Left lung (tissue), 10 donors: ENCODE data around the gene CCDC102A. TPM values are rescaled to one million over a fixed set of nuclear protein-coding genes. Genes with fewer than 3 reads are reported as not detected.

Experiments used
- ATAC-seq: fragments of 200-7000 bp; cut with Tn5 transposase; one replicate; pipeline ENCODE4 v1.9.1; 2020; ENCODE audit warnings: moderate library complexity
- DNase-seq, 4 donors: peaks; one replicate each; pipeline ENCODE4 v3.0.0-alpha.2; 2013 to 2020
- H3K27ac ChIP-seq, 2 donors: fragments of 200-600 bp; sonication (generic) in 1 of 2; one replicate each; pipeline versions ENCODE4 v1.5.0 to v1.8.0; 2020 to 2021
- H3K27me3 ChIP-seq, 2 donors: fragments of 200-600 bp; sonication (generic) in 1 of 2; one replicate each; pipeline versions ENCODE4 v1.5.0 to v1.8.0; 2020 to 2021
- H3K36me3 ChIP-seq, 2 donors: fragments of 200-600 bp; sonication (generic) in 1 of 2; one replicate each; pipeline versions ENCODE4 v1.5.0 to v1.8.0; 2020 to 2021
- H3K4me1 ChIP-seq, 2 donors: fragments of 200-600 bp; one replicate each; pipeline ENCODE4 v1.8.0; 2021
- H3K4me3 ChIP-seq, 2 donors: fragments of 200-600 bp; sonication (generic) in 1 of 2; one replicate each; pipeline versions ENCODE4 v1.5.0 to v1.8.0; 2020 to 2021; ENCODE audit warnings: mild to moderate bottlenecking in 1 of 2
- H3K9me3 ChIP-seq, 2 donors: fragments of 200-600 bp; sonication (generic) in 1 of 2; one replicate each; pipeline versions ENCODE4 v1.5.0 to v1.8.0; 2020 to 2021
- intact Hi-C, 2 donors: fragments of 100-400 bp; cut with DNase I; formaldehyde crosslinking; loops; one replicate each; pipeline versions ENCODE4 v1.11.2 to v1.14.2; 2022
- polyA plus RNA-seq, 6 donors: library from polyadenylated mRNA; unstranded; fragments of 120-200 nt; gene quantifications; one replicate each; pipeline ENCODE4 v1.2.1, GENCODE V29; 2013; ENCODE audit not compliant: insufficient read length in 6 of 6
- total RNA-seq, 2 donors: library from RNA; stranded (reverse); fragmentation: NEBNext Ultra II Directional; extraction: Animal tissue kit (Norgen Biotek cat#: 25700); gene quantifications; one replicate each; pipeline ENCODE4 v1.2.1, GENCODE V29; 2021
- TF ChIP-seq, protein P1 (sequence below), 2 donors: fragments of 200-600 bp; sonication (generic) in 1 of 2; IDR thresholded peaks; one replicate each; pipeline versions ENCODE4 v1.5.0 to v1.8.0; 2021; ENCODE audit warnings: antibody characterized with exemption in 2 of 2
- donor health status: DM: no; HTN: yes; CAD: no.
- donor health status: DM: no; HTN: no; CAD: no.

CCDC102A gene
- total and polyA plus RNA-seq, 8 donors, result 5.2 to 18.4 (median 13.0) TPM

DNA sequence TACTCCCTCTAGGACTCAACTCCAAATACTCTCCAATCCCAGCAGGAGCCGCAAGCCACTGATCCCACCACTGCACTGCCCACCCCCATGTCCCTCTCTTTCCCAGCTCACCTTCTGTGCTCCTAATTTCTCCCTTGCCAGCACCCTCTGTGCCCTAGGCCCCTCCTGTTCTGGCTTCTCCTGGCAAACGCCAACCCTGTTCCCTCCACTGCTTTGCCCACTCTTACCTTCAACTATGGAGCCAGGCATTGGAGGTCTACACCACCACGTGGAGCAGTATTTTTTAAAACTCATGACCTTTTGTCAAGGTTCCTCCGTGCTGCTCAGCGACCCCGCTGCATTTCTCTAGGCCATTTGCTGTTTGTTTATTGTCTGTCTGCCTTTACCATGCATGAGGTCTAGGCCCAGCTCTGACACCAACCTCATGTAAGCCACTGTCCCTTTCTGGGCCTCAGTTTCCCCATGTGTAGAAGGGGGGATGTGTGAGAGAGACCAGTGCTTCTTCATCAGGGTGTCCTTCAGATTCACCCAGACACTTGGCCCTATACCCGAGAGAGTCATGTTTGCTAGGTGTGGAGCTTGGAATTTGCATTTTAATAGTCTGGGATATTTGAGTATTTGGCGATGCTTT, 4.6 kb downstream of the CCDC102A start:
- ATAC-seq (no peak), DNase-seq (peak in 1 of 4 donors; percentile 9)
- no peak overlapping the region for H3K4me3 ChIP-seq
- TF ChIP-seq, protein P1, sequence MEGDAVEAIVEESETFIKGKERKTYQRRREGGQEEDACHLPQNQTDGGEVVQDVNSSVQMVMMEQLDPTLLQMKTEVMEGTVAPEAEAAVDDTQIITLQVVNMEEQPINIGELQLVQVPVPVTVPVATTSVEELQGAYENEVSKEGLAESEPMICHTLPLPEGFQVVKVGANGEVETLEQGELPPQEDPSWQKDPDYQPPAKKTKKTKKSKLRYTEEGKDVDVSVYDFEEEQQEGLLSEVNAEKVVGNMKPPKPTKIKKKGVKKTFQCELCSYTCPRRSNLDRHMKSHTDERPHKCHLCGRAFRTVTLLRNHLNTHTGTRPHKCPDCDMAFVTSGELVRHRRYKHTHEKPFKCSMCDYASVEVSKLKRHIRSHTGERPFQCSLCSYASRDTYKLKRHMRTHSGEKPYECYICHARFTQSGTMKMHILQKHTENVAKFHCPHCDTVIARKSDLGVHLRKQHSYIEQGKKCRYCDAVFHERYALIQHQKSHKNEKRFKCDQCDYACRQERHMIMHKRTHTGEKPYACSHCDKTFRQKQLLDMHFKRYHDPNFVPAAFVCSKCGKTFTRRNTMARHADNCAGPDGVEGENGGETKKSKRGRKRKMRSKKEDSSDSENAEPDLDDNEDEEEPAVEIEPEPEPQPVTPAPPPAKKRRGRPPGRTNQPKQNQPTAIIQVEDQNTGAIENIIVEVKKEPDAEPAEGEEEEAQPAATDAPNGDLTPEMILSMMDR (IDR thresholded peaks at IDR 0.05), result no peak
- peaks cover 0 to 48% of the 10 kb centered on the region in 2 donors for H3K27me3 ChIP-seq
- H3K9me3 ChIP-seq, result no peaks in the 10 kb centered on the region
- intact Hi-C loops, result no loop called here
- H3K4me1 ChIP-seq, result peaks cover 12 to 58% of the 10 kb centered on the region in 2 donors
- H3K27ac ChIP-seq, result peak overlapping the region in 1 of 2 donors; percentile 8
- no peaks in the 10 kb centered on the region for H3K36me3 ChIP-seq

DNA sequence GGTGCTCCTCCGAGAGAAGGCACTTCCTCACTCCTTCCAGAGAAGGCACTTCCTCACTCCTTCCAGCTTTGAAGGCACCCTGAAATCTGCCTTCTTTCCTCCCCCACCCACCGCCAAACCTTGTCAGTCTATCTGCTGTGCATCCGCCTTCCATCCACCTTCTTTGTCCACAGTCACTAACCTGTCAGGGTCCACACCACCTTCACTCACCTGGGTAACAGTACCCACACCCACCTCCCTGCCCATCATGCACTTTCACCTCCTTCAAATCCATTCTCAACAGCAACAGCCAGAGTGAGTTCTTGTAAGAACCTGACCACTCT, 5.2 kb downstream of the CCDC102A start:
- intact Hi-C loops, result no loop called here
- TF ChIP-seq, protein P1 (IDR thresholded peaks at IDR 0.05), result no peak
- Histone ChIP-seq H3K27me3 (peaks cover 0 to 43% of the 10 kb centered on the region in 2 donors), H3K9me3 (no peaks in the 10 kb centered on the region), H3K36me3 (no peaks in the 10 kb centered on the region), H3K4me1 (peaks cover 12 to 56% of the 10 kb centered on the region in 2 donors), H3K4me3 (no peak overlapping the region), H3K27ac (no peak overlapping the region)
- DNase-seq (no peak), ATAC-seq (no peak)

DNA sequence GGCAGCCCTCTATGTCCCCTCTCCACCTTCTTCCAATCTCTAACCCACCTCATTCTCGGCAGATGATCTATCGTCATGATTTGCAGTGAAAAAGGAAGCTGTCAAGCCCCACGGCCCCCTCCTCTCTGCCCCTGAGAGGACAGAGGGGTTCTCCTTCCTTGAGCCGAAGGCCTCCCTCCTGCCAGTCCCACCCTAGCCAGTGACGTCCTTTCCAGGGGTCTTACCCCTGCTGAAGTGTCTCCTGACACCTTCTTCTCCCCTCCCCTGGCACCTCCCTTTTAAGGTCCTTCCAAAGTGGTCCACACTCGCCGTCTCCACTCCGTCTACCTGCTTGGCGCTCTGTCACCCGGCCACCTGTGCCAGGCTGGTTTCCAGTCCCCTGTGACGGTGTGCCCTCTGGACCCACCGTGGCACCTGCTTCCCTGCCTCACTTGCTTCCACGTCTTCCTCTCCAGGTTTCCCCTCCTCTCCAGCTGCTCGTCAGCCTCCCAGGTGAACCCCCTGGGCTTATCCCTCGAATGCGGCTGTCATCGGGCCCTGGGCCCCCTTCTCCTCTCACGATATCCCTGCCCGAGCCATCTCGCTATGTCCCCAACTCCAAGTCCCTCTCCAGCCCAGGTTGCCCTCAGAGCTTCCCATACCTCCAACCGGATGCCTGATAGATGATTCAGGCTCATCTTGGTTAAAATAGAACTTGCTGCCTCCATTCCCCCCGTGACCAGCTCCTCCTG, 5.7 kb downstream of the CCDC102A start:
- no peak overlapping the region for H3K4me3 ChIP-seq
- H3K27me3 ChIP-seq, result peaks cover 0 to 37% of the 10 kb centered on the region in 2 donors
- H3K36me3 ChIP-seq, result no peaks in the 10 kb centered on the region
- TF ChIP-seq, protein P1 (IDR thresholded peaks at IDR 0.05), result no peak
- peaks cover 11 to 56% of the 10 kb centered on the region in 2 donors for H3K4me1 ChIP-seq
- H3K27ac ChIP-seq, result peak overlapping the region; percentile 30 to 33
- intact Hi-C loops, result no loop called here
- DNase-seq, result peak in 2 of 4 donors; percentile 30 to 57
- ATAC-seq, result no peak
- no peaks in the 10 kb centered on the region for H3K9me3 ChIP-seq

DNA sequence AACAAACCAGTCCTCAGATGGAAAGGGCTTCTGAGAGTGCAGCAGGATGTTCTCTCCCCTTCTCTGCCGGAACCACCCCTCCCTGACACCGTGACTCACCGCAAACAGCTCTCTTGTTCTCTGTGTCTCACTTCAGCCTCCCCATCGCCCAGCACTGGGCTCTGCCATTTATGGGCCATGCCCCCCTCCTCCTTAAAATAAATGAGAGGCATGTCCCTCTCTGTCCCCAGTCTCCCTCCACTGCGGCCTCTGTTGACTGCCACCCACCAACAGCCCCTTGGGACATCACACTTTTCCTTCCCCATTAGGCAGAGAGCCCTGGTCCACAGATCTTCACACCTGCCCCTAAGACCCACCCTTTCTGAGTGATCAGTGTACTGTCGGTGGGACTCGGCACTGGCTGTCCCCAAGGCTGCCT, 6.3 kb downstream of the CCDC102A start:
- H3K36me3 ChIP-seq, result no peaks in the 10 kb centered on the region
- DNase-seq (peak in 2 of 4 donors; percentile 34 to 40), ATAC-seq (peak; percentile 20)
- intact Hi-C loops, result no loop called here
- H3K9me3 ChIP-seq, result no peaks in the 10 kb centered on the region
- TF ChIP-seq, protein P1 (IDR thresholded peaks at IDR 0.05), result no peak
- peaks cover 0 to 32% of the 10 kb centered on the region in 2 donors for H3K27me3 ChIP-seq
- peak overlapping the region; percentile 30 to 33 for H3K27ac ChIP-seq
- peaks cover 5 to 51% of the 10 kb centered on the region in 2 donors for H3K4me1 ChIP-seq
- no peak overlapping the region for H3K4me3 ChIP-seq

DNA sequence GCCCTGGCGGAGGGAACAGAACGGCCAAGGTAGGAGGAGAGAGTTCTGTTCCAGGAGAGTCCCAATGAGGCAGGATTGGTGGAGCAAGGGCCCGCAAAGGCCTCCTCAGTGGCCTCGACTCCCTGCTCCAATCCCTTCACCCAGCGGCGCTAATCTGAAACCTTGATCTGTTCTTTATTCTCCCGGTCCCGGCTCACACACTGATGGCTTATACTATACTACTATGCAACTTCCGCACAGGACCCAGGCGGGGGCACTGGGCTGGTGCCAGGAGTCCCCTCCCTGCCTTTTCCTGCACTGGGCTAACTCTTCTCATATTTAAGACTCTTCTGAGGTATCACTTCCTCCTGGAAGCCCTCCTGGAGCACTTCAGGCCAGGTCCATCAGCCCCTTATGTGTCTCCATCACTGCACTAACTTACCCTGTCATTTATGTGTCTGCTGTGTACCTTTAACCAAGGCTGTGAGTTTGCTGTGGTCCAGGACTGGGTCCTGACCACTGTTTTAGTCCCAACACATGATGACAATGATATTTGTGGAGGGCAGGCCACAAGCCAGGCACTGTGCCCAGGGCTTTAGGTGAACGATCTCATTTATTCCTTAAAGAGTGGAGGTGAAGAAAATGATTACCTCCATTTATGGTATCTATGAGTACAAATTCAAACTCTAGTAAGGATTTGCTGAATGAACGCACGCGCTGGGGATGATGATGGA, 6.8 kb downstream of the CCDC102A start:
- intact Hi-C loops, result loop anchor here in 1 of 2 donors (10.0 kb wide), 1 partner anchor 215 kb away; no protein-coding TSS in a partner anchor
- H3K27ac ChIP-seq, result peak overlapping the region; percentile 30 to 41
- no peaks in the 10 kb centered on the region for H3K9me3 ChIP-seq
- TF ChIP-seq, protein P1 (IDR thresholded peaks at IDR 0.05), result no peak
- H3K27me3 ChIP-seq, result peaks cover 0 to 27% of the 10 kb centered on the region in 2 donors
- H3K36me3 ChIP-seq, result no peaks in the 10 kb centered on the region
- peaks cover 5 to 47% of the 10 kb centered on the region in 2 donors for H3K4me1 ChIP-seq
- no peak overlapping the region for H3K4me3 ChIP-seq
- peak in 2 of 4 donors; percentile 2 to 53 for DNase-seq
- ATAC-seq, result no peak
